HG03103 (cell line): ENCODE results near the gene RRP9.
"Not testable (repeated sequence)": the region's sequence is repeated elsewhere in the genome, so short reads cannot be mapped to it uniquely, and the experiment has no call there.

Source experiments
- ATAC-seq: cut with Tn5 transposase; IDR thresholded peaks from one replicate; pipeline ENCODE4 v1.9.1; 2021; ENCODE audit warnings: low read depth; ENCODE audit not compliant: unreplicated experiment

RRP9 gene

DNA sequence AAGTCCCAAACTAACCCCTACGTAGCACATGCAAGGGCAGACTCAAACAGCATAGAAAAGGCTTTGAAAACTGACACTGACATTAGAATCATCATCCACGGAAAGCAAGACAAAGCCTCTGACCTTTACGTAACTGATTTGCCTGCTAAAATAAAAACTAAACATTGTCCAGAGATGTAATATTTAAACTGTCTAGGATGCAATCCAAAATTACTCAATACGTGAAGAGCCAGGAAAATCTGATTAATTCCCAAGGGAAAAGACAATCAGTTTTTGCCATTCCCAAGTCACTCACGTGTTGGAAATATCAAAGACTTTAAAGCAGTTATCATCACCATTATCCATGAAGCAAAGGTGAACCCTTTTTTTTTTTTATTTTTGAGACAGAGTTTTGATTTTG, 25.3 kb downstream of the RRP9 start:
- ATAC-seq, result no peak

DNA sequence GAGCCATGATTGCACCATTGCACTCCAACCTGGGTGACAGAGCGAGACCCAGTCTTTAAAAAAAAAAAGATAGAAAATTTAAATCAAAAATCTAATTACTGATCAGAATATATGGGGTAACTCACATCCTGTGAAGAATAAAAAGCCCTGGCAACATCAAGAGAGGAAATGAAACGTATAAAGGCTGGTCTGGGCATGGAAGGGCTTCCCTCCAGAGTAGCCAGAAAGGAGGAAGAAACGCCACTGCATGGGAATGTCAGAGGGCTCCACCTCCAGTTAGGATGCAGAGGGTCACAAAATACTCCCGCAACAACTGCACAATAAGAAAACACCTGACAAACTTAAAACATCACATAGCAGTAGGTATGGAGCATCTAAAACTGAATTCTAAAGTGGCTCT, 33.7 kb downstream of the RRP9 start:
- ATAC-seq, result no peak

DNA sequence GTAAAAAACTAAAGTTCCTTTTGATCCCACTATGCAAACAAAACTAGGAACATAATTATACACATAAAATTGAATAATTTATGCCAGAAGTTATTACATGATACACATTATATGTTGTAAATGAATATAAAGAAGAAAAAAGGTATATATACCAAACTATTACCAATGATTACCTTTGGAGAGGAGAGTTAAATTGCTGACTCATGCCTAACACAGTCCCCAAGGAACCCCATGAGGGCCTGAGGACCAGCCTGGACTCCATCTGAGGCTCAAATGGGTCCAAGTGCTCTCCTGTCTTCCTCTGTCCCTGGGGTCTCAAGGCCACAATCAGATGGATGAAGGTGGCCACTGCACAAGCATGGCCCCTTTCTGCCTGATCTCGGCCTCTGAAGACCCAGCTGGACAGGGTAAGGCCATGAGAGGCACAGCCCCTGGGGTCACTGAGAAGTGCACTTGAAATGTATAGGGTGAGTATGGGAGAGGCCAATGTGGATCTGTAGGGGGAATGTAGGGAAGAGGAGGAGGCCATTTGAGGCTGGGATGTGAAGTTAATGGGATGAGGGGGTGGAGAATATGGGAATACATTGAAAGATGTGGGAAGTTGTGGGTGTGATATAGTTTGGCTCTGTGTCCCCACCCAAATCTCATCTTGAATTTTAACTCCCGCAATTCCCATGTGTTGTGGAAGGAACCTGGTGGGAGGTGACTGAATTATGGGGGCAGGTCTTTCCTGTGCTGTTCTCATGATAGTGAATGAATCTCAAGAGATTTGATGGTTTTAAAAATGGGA, 37.5 kb downstream of the RRP9 start:
- no peak for ATAC-seq

DNA sequence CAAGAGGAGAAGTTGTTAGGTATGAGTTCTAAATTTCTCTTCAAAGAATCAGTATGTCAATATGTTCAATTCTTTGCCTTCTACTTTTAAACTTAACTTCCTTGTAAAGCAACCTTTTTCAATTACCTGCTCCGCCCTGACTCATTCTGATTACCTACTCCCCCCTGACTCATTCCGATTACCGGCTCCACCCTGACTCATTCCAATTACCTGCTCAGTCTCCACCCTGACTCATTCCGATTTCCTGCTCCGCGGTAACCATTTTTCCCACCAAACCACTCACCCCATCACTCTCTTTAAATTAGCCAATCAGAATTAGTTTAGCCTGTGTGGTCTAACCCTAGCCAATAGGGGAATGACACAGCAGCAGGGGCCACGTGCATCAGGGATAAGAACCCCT, 39.3 kb downstream of the RRP9 start:
- not testable (repeated sequence) for ATAC-seq

DNA sequence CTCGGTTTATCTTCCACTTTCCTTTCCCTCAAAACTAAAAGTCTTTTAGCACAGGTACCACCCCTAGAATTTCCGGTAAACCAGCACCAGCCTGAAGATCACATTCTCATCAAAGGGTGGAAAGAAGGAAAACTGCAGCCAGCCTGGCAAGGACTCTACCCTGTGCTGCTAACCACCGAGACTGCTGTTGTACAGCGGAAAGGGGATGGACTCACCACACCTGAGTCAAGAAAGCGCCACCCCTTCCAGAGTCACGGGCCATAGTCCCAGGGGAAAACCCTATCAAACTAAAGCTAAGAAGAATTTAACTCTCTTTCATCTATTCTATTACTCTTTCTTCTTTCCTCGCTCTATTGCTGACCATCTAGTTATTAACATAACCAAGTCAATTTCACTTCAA, 41.7 kb downstream of the RRP9 start:
- not testable (repeated sequence) for ATAC-seq

DNA sequence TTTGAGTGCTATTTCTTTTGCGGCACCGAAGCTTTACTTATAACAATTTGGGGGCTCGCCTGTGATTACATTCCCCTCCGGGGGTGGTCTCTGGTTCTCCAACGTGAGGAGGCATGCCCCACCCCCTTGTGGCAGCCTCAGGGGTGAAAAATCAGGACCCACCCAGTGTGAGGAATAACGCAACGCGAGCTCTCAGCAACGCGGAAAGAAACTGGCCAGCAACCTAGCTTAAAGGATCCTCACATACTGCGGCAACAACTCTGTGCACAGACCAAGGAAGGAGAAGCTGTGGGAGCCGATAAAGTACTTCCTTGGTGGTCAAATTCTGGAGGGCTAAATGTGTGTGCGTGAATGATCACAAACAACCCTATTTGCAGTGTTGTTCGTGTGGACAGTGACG, 44.3 kb downstream of the RRP9 start:
- no peak for ATAC-seq

DNA sequence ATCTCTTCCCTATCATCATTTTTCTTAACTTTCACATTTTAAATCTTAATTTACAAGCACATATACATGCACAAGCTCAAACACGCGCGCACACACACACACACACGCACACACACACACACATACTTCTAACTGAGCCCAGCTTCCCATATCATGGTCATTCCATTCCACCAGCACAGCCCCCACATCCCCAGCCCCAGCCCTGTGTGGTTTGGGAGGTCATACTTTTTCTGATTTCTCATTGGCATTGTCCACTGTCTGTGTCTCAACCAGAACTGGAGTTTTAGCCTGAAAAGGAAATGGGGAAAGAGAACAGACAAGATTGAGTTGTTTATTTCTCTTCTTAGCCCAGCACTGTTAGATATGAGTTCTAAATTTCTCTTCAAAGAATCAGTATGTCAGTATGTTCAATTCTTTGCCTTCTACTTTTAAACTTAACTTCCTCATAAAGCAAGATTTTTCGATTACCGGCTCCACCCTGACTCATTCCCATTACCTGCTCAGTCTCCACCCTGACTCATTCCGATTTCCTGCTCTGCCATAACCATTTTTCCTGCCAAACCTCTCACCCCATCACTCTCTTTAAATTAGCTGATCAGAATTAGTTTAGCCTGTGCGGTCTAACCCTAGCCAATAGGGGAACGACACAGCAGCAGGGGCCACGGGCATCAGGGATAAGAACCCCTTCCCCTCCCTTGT, 44.9 kb downstream of the RRP9 start:
- ATAC-seq, result no peak

DNA sequence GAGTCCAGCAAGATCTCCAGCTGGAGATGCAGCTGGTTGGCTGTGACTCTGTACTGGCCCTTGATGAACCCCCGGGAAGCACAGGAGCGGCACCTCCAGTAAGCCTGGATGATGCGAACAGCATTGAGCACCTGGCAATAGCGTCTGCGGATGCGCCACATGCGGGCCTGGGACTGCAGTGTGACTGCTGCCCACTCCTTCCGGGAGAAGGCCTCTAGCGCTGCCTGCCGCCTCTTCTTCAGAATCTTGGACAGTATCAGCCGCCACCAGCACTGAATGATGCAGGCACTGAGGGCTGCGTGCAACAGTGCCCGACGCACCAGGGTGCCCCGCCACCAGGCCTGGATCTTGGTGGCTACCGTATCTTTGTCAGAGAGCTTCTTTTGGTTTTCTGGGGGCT, 46.8 kb downstream of the RRP9 start:
- no peak for ATAC-seq

DNA sequence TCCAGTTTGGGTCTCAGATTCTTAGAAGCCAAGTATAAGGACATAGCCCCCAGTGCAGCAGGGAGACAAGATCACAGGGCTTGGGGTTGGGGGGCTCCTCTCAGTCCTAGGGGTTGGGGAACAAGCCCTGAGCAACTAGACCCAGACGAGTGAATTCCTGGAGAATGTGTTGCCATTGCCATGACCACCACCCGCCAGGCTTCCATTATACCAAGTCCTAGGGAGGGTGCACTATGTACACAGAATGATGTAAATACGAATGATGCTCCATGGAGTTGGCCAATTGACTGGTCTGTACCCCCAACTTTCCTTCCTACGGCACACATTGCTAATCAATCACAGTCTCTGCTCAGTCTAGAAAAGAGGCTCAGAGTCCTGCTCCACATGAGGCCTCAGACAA, 47.3 kb downstream of the RRP9 start:
- ATAC-seq, result no peak

DNA sequence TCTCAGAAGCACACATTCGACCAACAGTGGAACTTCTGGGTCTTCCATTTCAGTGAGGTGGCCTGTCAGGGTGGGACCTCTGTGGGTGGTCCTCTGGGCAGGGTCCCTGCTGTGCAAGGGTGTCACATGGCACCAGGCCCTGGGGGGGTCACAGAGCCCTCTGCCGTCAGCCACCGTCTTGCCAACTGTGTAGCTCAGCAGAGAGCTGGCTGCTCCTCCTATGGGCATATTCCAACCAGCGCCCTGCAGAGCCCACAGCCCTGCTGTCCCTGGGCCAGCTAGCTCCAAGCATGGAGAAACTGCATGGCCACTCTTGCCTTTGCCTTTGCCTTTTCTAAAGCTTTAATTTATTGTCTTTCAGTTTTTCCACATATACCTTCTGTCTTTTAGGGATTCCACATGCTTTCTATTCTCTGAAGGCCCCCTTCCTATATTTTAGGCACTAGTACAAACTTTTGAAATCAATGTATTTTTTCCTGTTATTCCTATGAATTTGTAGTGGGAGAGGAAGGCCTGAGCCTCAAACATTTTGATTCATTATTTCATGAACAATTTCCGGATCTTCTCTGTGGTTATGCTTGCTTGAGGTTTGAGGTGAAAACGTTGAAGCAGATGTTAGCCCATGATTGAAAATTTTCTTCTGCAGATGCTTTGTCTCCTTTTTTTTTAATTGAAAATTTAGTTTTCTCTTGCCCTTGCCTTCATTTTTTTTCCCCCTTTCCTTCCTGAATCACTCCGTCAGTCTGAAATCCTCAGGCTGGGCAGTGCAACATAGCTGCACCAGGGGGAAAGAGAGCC, 50.3 kb downstream of the RRP9 start:
- no peak for ATAC-seq

DNA sequence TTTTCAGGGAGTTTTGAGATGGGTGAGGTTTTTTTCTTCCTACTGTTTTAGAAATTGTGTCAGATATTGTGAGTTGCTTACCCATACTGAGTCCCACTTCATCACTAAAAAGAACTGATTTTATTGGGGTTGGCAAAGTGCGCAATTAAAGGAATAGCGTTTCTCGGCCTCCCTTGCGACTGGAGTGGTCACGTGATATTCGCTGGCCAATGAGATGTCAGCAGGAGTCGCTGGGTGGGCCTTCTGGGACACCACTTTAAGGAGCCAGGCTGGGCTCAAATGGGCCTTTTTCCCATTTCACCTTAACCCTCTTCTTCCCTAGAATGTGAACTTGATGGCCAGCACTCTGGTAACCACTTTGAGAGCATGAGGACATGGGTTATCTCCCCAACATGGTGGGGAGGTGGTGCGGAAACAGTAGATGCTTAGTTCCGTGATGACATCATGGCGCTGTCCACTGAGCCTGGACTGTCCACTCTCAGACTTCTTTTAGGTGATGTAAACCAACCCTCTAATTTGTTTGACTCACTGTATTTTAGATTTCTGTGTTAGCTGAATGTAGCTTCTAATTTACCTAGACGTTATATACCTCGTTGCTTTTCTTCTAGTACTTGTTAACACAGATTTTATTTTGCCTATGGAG, 53.1 kb downstream of the RRP9 start:
- ATAC-seq, result no peak

DNA sequence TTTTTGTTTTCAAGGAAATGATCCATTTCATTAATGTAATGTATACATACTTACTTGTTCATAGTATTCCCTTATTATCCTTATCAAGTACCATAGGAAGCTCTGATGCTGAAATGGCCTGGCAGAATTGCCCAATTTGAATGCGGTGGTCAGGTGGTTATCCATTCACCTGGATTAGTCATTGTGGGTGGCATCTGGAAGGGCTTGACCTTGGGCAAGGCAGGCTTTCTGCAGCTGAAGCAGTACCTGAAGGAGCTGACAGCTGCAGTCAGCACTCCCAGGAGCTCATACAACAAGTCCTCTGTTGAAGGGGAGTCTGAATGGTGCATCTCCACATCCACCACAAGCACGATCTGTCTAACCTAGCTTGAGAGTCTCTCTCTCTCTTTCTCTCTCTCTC, 54.1 kb downstream of the RRP9 start:
- ATAC-seq, result no peak

DNA sequence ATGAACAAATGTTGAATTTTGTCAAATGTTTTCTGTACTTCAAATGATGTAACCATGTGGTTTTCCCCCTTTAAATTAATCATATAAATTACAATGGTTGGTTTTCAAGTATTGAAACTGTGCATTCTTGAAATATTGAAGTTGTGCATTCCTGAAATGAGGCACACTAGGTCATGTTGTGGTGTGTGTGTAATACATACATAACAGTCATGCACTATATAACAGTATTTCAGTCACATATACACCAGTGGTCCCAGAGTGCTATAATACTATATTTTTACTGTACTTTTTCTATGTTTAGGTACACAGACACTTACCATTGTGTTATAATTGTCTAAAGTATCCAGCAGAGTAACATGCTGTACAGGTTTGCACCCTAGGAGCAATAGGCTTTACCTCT, 55.3 kb downstream of the RRP9 start:
- no peak for ATAC-seq
